HEK293T (cell line): ENCODE data around the gene NPAS3.

Source experiments
- CTCF ChIA-PET: fragments of 350-600 bp; formaldehyde crosslinking; extraction: SDS; loops from one replicate; lab custom pipeline; 2021; ENCODE audit warnings: antibody characterized with exemption, inconsistent platforms; lab: Yijun Ruan, JAX
- POLR2A ChIA-PET: fragments of 350-600 bp; formaldehyde crosslinking; extraction: SDS; loops from one replicate; lab custom pipeline; 2020; ENCODE audit warnings: antibody characterized with exemption, inconsistent platforms; lab: Yijun Ruan, JAX
- DNase-seq: peaks from one replicate; pipeline ENCODE4 v3.0.0; 2012; ENCODE audit warnings: mixed read lengths; ENCODE audit errors: extremely low spot score
- ARNT ChIP-seq: fragments of 450-650 bp; IDR thresholded peaks from 2 replicates; pipeline ENCODE4 v1.6.1; 2017; ENCODE audit warnings: mild to moderate bottlenecking
- BHLHE40 ChIP-seq: fragments of 450-650 bp; IDR thresholded peaks from 2 replicates; pipeline ENCODE4 v1.6.1; 2016; ENCODE audit warnings: mild to moderate bottlenecking, moderate library complexity, borderline replicate concordance
- CTBP1 ChIP-seq: fragments of 450-650 bp; IDR thresholded peaks from 2 replicates; pipeline ENCODE4 v1.6.1; 2016; ENCODE audit warnings: borderline replicate concordance
- ELF4 ChIP-seq: fragments of 450-650 bp; IDR thresholded peaks from 2 replicates; pipeline ENCODE4 v1.6.1; 2017; ENCODE audit warnings: antibody characterized with exemption
- FOXA1 ChIP-seq: fragments of 450-650 bp; IDR thresholded peaks from 2 replicates; pipeline ENCODE4 v1.6.1; 2016; ENCODE audit warnings: mild to moderate bottlenecking
- FOXK2 ChIP-seq: fragments of 450-650 bp; IDR thresholded peaks from 2 replicates; pipeline ENCODE4 v1.6.1; 2016; ENCODE audit warnings: mild to moderate bottlenecking
- FOXM1 ChIP-seq: fragments of 450-650 bp; IDR thresholded peaks from 2 replicates; pipeline ENCODE4 v1.6.1; 2017; ENCODE audit warnings: mild to moderate bottlenecking, borderline replicate concordance
- HDGF ChIP-seq: fragments of 450-650 bp; IDR thresholded peaks from 2 replicates; pipeline ENCODE4 v1.6.1; 2017; ENCODE audit warnings: antibody characterized with exemption, borderline replicate concordance
- L3MBTL2 ChIP-seq: fragments of 450-650 bp; conservative IDR thresholded peaks from 2 replicates; pipeline ENCODE4 v1.6.1; 2016; ENCODE audit warnings: mild to moderate bottlenecking
- LEF1 ChIP-seq: fragments of 450-650 bp; IDR thresholded peaks from 2 replicates; pipeline ENCODE4 v1.6.1; 2017; ENCODE audit warnings: mild to moderate bottlenecking, borderline replicate concordance
- NFRKB ChIP-seq: fragments of 450-650 bp; IDR thresholded peaks from 2 replicates; pipeline ENCODE4 v1.6.1; 2016; ENCODE audit warnings: mild to moderate bottlenecking, moderate library complexity
- PKNOX1 ChIP-seq: fragments of 450-650 bp; IDR thresholded peaks from 2 replicates; pipeline ENCODE4 v1.6.1; 2016
- SUZ12 ChIP-seq: fragments of 450-650 bp; IDR thresholded peaks from 2 replicates; pipeline ENCODE4 v1.6.1; 2016; ENCODE audit warnings: mild to moderate bottlenecking
- TARDBP ChIP-seq: fragments of 450-650 bp; IDR thresholded peaks from 2 replicates; pipeline ENCODE4 v1.6.1; 2016
- ZNF384 ChIP-seq: fragments of 450-650 bp; IDR thresholded peaks from 2 replicates; pipeline ENCODE4 v1.6.1; 2016

Gene NPAS3

DNA sequence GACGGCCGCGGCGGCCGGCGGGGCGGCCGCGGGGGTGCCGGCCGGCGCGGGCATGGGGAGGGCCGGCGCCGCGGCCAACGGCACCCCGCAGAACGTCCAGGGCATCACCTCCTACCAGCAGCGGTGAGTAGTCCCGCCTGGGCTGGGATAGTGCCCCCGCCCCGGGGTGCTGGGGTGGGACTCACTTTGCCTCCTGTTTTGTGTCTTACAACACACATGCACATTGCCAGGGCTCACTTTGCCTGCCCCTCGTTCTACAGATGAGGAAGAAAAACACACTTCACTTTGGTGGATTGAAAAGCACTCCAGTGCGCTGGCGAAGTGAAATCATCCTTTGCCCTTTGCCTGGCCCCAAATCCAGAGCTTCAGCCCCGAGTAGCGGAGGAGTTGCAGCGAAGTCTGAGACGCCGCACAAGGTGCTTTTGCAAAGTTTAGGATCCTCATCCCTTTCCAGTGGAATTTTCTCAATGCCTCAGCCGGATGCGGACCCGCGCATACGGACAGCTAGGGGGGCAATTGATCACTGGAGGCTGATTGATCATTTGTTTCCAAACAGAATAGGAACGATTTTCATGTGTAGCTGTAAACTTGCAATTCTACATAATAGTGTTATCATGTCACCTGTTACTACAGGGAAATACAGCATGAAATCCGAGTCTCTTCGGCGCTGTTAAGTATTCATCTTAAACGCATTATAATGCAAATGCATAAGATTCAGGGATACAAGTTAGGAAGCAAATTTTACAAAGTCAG is 3.6 kb upstream of the NPAS3 start:
- CTCF ChIA-PET, result no interaction called here
- TF ChIP-seq ELF4, result no peak
- TF ChIP-seq ARNT, result no peak
- POLR2A ChIA-PET, result interaction anchor here (0.8 kb wide), 1 partner anchor 11 kb away, joined by 3 read pairs; no protein-coding TSS in a partner anchor
- DNase-seq, result peak; percentile 26

GRCh38 chr14:32939254-32940065 is 781 bp downstream of the NPAS3 start:
- CTCF ChIA-PET, result no interaction called here
- POLR2A ChIA-PET, result interaction anchor here (0.9 to 1.0 kb wide), 2 partner anchors 113 to 249 kb away, joined by 3 read pairs; no protein-coding TSS in a partner anchor
- TF ChIP-seq ZNF384 (peak; percentile 85), SUZ12 (no peak)
- peak; percentile 63 for DNase-seq

GRCh38 chr14:32940066-32940651 is 1.5 kb downstream of the NPAS3 start:
- DNase-seq, result no peak
- CTCF ChIA-PET, result no interaction called here
- POLR2A ChIA-PET, result interaction anchor here (0.9 to 1.0 kb wide), 2 partner anchors 114 to 250 kb away, joined by 3 read pairs; no protein-coding TSS in a partner anchor
- TF ChIP-seq ZNF384, result no peak
- no peak for TF ChIP-seq ARNT
- TF ChIP-seq TARDBP, result no peak
- no peak for TF ChIP-seq FOXA1
- no peak for TF ChIP-seq BHLHE40
- TF ChIP-seq PKNOX1, result peak; percentile 26; the same call in 1 of the 2 replicates
- no peak for TF ChIP-seq LEF1
- TF ChIP-seq SUZ12, result no peak

GRCh38 chr14:32940711-32941667 is 2.3 kb downstream of the NPAS3 start:
- ChIA-PET CTCF (no interaction called here), POLR2A (no interaction called here)
- no peak for DNase-seq
- TF ChIP-seq L3MBTL2 (no peak), NFRKB (no peak), ARNT (no peak), FOXM1 (no peak), CTBP1 (no peak), ZNF384 (no peak)

DNA sequence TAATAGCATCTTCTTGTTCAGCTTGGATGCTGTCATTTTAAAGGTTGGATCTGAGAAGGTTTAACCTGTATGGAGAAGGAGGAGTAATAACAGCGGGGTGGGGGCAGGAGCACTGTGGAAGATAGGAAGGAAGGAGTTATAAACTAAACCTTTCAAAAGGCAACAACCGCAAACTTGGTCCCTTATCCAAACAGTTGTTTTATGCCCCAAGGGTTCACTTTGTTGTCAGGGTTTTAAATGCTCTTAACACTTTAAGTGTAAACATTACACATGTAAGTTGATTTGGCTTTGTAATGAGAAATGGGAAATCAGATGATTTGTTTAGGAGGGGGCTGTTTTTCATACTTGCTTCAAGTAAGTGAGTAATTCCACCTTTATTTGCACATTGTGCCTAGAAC is 3.0 kb downstream of the NPAS3 start:
- POLR2A ChIA-PET, result no interaction called here
- TF ChIP-seq ZNF384 (no peak), LEF1 (no peak), NFRKB (no peak)
- CTCF ChIA-PET, result interaction anchor here (0.6 kb wide), 1 partner anchor 319 kb away, joined by 3 read pairs; no protein-coding TSS in a partner anchor
- DNase-seq, result no peak

DNA sequence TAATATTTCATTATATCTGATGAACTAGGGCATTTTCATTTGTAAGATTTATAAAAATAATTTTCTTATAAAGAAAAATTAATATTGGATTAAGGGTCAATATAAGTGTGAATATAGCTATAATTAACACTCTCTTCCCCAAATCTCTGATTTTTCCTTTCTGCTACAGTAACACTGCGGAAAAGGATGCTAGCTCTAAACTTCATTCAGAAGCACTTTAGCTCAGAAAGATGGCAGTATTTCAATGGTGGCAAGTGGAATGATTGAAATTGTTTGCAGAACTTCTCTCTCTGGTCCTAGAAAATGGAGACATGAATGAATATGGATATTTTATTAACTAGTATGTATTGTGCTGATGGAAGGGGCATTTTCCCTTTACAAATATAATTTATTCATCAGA is 8.4 kb downstream of the NPAS3 start:
- no peak for DNase-seq
- ChIA-PET POLR2A (no interaction called here), CTCF (no interaction called here)
- TF ChIP-seq ARNT, result no peak
- no peak for TF ChIP-seq ZNF384
- no peak for TF ChIP-seq FOXK2
- no peak for TF ChIP-seq HDGF
- no peak for TF ChIP-seq FOXM1
- TF ChIP-seq CTBP1, result no peak
- no peak for TF ChIP-seq ELF4
- TF ChIP-seq NFRKB, result no peak

DNA sequence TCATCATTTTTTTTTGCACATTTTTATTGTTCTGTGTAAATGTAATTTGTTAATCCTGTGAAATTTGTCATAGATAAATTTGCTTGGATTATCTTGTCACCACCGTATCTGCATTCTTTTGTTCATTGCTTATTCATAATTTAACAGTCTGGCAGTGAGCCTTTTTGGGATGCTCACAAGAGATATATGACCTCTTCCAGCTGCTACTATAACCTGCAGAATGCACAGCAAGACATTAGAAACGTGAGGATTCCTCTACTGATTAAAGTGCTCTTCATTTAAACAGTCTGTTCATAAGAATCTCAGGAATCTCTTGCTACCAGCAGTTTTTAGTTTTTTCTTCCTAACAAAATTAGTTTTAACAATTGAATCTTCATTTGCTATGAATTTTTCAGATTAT is 9.1 kb downstream of the NPAS3 start:
- no peak for DNase-seq
- ChIA-PET CTCF (no interaction called here), POLR2A (no interaction called here)
- TF ChIP-seq FOXM1 (no peak), FOXA1 (no peak), NFRKB (no peak), ARNT (no peak), TARDBP (no peak)
